K562 (cell line): ENCODE data around the gene COQ7. TPM values are rescaled to one million over a fixed set of nuclear protein-coding genes. Genes with fewer than 3 reads are reported as not detected.

Experiments
- ARID3A ChIP-seq: IDR thresholded peaks from 2 replicates; pipeline ENCODE4 v1.6.1; 2012; ENCODE audit warnings: low read depth, low read length, improper control_type of control experiment, borderline replicate concordance
- COPS2 ChIP-seq: fragments of 450-650 bp; conservative IDR thresholded peaks from 2 replicates; pipeline ENCODE4 v1.6.1; 2016; ENCODE audit warnings: mild to moderate bottlenecking, moderate library complexity
- DPF2 ChIP-seq: fragments of 450-650 bp; IDR thresholded peaks from 2 replicates; pipeline ENCODE4 v1.6.1; 2016
- ELF1 ChIP-seq: fragments of 200-800 bp; sonication (Bioruptor generic); IDR thresholded peaks from 2 replicates; pipeline ENCODE4 v1.6.1; 2016; ENCODE audit warnings: missing genetic modification characterization, missing compliant biosample characterization
- EP400 ChIP-seq: fragments of 450-650 bp; IDR thresholded peaks from 2 replicates; pipeline ENCODE4 v1.6.1; 2017; ENCODE audit warnings: antibody characterized with exemption, mild to moderate bottlenecking, moderate library complexity
- HMGN3 ChIP-seq: IDR thresholded peaks from 2 replicates; pipeline ENCODE4 v1.6.1; 2011; ENCODE audit warnings: borderline replicate concordance, low read depth, mild to moderate bottlenecking, mixed read lengths, low read length; ENCODE audit not compliant: insufficient read length; ENCODE audit errors: extremely low read depth
- MIER1 ChIP-seq: fragments of 450-650 bp; IDR thresholded peaks from 2 replicates; pipeline ENCODE4 v1.6.1; 2016; ENCODE audit warnings: antibody characterized with exemption, mild to moderate bottlenecking, low read depth
- MTA3 ChIP-seq: fragments of 450-650 bp; formaldehyde crosslinking; IDR thresholded peaks from 2 replicates; pipeline ENCODE4 v1.6.1; 2017; ENCODE audit warnings: mild to moderate bottlenecking, borderline replicate concordance
- NONO ChIP-seq, 2 experiments: fragments of 200-400 bp in 1 of 2; fragments of 450-650 bp in 1 of 2; formaldehyde crosslinking in 1 of 2; IDR thresholded peaks; 2 replicates each; pipeline ENCODE4 v1.6.1; 2017; ENCODE audit warnings: low read depth in 2 of 2, mild to moderate bottlenecking in 2 of 2, moderate library complexity in 2 of 2, low read length in 1 of 2
- SMARCA5 ChIP-seq: fragments of 450-650 bp; IDR thresholded peaks from 2 replicates; pipeline ENCODE4 v1.6.1; 2016
- UBTF ChIP-seq, 2 experiments: IDR thresholded peaks; 2 replicates each; pipeline ENCODE4 v1.6.1; 2012; ENCODE audit warnings: improper control_type of control experiment in 2 of 2, low read depth in 2 of 2, low read length in 2 of 2, borderline replicate concordance in 1 of 2
- VEZF1 ChIP-seq: fragments of 200-800 bp; sonication (Bioruptor generic); IDR thresholded peaks from 2 replicates; pipeline ENCODE4 v1.6.1; 2017; ENCODE audit warnings: missing genetic modification characterization, missing compliant biosample characterization
- ZBTB49 ChIP-seq: sonication (generic); formaldehyde crosslinking; IDR thresholded peaks from 2 replicates; pipeline ENCODE4 v1.8.0; 2022; ENCODE audit warnings: missing genetic modification reagents, mild to moderate bottlenecking, borderline replicate concordance
- ZBTB7A ChIP-seq: IDR thresholded peaks from 2 replicates; pipeline ENCODE4 v1.6.1; 2011; ENCODE audit warnings: low read depth, mild to moderate bottlenecking, low read length, moderate library complexity, borderline replicate concordance; ENCODE audit not compliant: control insufficient read depth
- ZNF146 ChIP-seq: IDR thresholded peaks from one replicate; pipeline ENCODE4 v1.6.1; 2018; ENCODE audit warnings: missing compliant biosample characterization; ENCODE audit not compliant: unreplicated experiment
- ZNF197 ChIP-seq: fragments of 200-800 bp; sonication (Bioruptor generic); IDR thresholded peaks from 2 replicates; pipeline ENCODE4 v1.6.1; 2016; ENCODE audit warnings: low read depth, missing genetic modification characterization, missing compliant biosample characterization
- ZNF277 ChIP-seq: fragments of 250-450 bp; sonication (Bioruptor Pico); IDR thresholded peaks from 2 replicates; pipeline ENCODE4 v1.8.0; 2022; ENCODE audit warnings: inconsistent platforms, mild to moderate bottlenecking, moderate library complexity, borderline replicate concordance
- polyA plus RNA-seq, 8 experiments: library from polyadenylated mRNA; depleted of rRNA in 4 of 8; stranded (reverse) in 5 of 8; unstranded in 3 of 8; fragments of >200 nt; fragmentation: Nextera tagmentation in 2 of 8; fragmentation: Illumina TruSeq in 1 of 8; extraction: Ambion mirVana in 2 of 8; extraction: Trizol in 1 of 8; gene quantifications; 2 replicates each; pipeline versions ENCODE4 v1.2.1 to v1.2.3, GENCODE V29; 2011 to 2014; ENCODE audit warnings: inconsistent platforms in 1 of 8, missing spikeins in 1 of 8
- total RNA-seq, 7 experiments: library from RNA; depleted of rRNA in 6 of 7; stranded (reverse); fragments of >200 nt in 6 of 7; fragmentation: Illumina TruSeq in 2 of 7; extraction: Trizol in 2 of 7; gene quantifications; 2 replicates each; pipeline versions ENCODE4 v1.2.1 to v1.2.3, GENCODE V29; 2011 to 2021; ENCODE audit warnings: low replicate concordance in 1 of 7

Gene COQ7
- total and polyA plus RNA-seq, 9 of the 15 experiments (the other 6 are each of a cell fraction or from before 2014, with no cell fraction given), result 2.3 to 26.1 (median 15.2) TPM

GRCh38 chr16:19113577-19114358 lies 46.4 kb downstream of the COQ7 start, which contains the start of gene ITPRIPL2 (continued):
- TF ChIP-seq SMARCA5 (no peak), MIER1 (no peak), DPF2 (no peak), UBTF (IDR thresholded peaks at IDR 0.05; ENCODE audit: borderline replicate concordance in 1 of 2, low read depth in 2 of 2, low read length in 2 of 2) (peak in 1 of 2 experiments; percentile 91; a peak in 2 of 4 replicates), ARID3A (no peak), NONO (IDR thresholded peaks at IDR 0.05; ENCODE audit: low read depth in 2 of 2, low read length in 1 of 2) (0 out of 4 replicates have a peak, but pooled peaks have one; percentile 6 to 13), MTA3 (peak; percentile 41; the same call in 1 of the 2 replicates), ZBTB7A (no peak), ELF1 (tag) (no peak), ZNF277 (no peak), HMGN3 (peak; percentile 13), EP400 (no peak), ZBTB49 (CRISPR knock-in tag) (no peak), COPS2 (no peak), ZNF146 (CRISPR knock-in tag) (no peak), ZNF197 (CRISPR knock-in tag) (no peak), VEZF1 (CRISPR knock-in tag) (peak; percentile 70)
